HG02885 (cell line): Measurements from ENCODE around the gene B2M.
"Not testable (repeated sequence)": the region's sequence is repeated elsewhere in the genome, so short reads cannot be mapped to it uniquely, and the experiment has no call there.

ENCODE experiments used
- ATAC-seq: cut with Tn5 transposase; IDR thresholded peaks from one replicate; pipeline ENCODE4 v1.9.1; 2021; ENCODE audit warnings: mild to moderate bottlenecking; ENCODE audit not compliant: unreplicated experiment, poor library complexity

B2M gene

GRCh38 chr15:44697014-44697413, 14.3 kb upstream of the B2M start:
- no peak for ATAC-seq

- ATAC-seq: no peak
Observed at GRCh38 chr15:44698641-44699040, 12.7 kb upstream of the B2M start.

DNA sequence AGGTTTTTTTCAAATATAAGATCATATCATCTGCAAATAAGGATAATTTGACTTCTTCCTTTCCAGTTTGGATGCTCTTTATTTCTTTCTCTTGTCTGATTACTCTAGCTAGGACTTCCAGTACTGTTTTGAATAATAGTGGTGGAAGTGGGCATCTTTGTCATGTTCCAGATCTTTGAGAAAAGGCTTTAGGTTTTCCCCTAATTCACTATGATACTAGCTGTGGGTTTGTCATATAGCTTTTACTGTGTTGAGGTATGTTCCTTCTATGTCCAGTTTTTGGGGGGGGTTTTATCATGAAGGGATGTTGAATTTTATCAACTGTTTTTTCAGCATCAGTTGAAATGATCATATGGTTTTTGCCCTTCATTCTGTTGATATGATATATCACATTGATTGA, 10.6 kb upstream of the B2M start:
- not testable (repeated sequence) for ATAC-seq

DNA sequence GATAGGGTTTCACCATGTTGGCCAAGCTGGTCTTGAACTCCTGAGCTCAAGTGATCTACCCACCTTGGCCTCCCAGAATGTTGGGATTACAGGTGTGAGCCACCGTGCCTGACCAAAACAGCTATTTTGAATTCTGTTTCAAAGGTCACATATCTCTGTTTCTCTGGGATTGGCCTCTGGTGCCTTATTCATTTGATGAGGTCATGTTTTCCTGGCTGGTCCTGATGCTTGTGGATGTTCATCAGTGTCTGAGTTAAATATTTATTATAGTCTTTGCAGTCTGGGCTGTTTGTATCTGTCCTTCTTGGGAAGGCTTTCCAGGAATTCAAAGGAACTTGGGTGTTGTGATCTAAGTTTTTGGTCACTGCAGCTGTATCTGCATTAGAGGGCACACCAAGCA, 5.3 kb upstream of the B2M start:
- no peak for ATAC-seq

- ATAC-seq: no peak
Observed at GRCh38 chr15:44706401-44706800, 4.9 kb upstream of the B2M start.

GRCh38 chr15:44706946-44707636, 4.2 kb upstream of the B2M start:
- ATAC-seq: no peak

GRCh38 chr15:44710236-44711095, 851 bp upstream of the B2M start:
- ATAC-seq: peak; percentile 30

DNA sequence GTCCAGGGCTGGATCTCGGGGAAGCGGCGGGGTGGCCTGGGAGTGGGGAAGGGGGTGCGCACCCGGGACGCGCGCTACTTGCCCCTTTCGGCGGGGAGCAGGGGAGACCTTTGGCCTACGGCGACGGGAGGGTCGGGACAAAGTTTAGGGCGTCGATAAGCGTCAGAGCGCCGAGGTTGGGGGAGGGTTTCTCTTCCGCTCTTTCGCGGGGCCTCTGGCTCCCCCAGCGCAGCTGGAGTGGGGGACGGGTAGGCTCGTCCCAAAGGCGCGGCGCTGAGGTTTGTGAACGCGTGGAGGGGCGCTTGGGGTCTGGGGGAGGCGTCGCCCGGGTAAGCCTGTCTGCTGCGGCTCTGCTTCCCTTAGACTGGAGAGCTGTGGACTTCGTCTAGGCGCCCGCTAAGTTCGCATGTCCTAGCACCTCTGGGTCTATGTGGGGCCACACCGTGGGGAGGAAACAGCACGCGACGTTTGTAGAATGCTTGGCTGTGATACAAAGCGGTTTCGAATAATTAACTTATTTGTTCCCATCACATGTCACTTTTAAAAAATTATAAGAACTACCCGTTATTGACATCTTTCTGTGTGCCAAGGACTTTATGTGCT, 527 bp downstream of the B2M start:
- peak; percentile 27 for ATAC-seq

- no peak for ATAC-seq
Observed at GRCh38 chr15:44712346-44713005, 1.2 kb downstream of the B2M start.

DNA sequence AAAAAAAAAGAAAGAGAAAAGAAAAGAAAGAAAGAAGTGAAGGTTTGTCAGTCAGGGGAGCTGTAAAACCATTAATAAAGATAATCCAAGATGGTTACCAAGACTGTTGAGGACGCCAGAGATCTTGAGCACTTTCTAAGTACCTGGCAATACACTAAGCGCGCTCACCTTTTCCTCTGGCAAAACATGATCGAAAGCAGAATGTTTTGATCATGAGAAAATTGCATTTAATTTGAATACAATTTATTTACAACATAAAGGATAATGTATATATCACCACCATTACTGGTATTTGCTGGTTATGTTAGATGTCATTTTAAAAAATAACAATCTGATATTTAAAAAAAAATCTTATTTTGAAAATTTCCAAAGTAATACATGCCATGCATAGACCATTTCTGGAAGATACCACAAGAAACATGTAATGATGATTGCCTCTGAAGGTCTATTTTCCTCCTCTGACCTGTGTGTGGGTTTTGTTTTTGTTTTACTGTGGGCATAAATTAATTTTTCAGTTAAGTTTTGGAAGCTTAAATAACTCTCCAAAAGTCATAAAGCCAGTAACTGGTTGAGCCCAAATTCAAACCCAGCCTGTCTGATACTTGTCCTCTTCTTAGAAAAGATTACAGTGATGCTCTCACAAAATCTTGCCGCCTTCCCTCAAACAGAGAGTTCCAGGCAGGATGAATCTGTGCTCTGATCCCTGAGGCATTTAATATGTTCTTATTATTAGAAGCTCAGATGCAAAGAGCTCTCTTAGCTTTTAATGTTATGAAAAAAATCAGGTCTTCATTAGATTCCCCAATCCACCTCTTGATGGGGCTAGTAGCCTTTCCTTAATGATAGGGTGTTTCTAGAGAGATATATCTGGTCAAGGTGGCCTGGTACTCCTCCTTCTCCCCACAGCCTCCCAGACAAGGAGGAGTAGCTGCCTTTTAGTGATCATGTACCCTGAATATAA, 2.0 kb downstream of the B2M start:
- no peak for ATAC-seq

DNA sequence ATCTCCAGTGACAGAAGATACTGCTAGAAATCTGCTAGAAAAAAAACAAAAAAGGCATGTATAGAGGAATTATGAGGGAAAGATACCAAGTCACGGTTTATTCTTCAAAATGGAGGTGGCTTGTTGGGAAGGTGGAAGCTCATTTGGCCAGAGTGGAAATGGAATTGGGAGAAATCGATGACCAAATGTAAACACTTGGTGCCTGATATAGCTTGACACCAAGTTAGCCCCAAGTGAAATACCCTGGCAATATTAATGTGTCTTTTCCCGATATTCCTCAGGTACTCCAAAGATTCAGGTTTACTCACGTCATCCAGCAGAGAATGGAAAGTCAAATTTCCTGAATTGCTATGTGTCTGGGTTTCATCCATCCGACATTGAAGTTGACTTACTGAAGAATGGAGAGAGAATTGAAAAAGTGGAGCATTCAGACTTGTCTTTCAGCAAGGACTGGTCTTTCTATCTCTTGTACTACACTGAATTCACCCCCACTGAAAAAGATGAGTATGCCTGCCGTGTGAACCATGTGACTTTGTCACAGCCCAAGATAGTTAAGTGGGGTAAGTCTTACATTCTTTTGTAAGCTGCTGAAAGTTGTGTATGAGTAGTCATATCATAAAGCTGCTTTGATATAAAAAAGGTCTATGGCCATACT, 4.0 kb downstream of the B2M start:
- no peak for ATAC-seq

- no peak for ATAC-seq
Observed at GRCh38 chr15:44715797-44716334, 4.5 kb downstream of the B2M start.

DNA sequence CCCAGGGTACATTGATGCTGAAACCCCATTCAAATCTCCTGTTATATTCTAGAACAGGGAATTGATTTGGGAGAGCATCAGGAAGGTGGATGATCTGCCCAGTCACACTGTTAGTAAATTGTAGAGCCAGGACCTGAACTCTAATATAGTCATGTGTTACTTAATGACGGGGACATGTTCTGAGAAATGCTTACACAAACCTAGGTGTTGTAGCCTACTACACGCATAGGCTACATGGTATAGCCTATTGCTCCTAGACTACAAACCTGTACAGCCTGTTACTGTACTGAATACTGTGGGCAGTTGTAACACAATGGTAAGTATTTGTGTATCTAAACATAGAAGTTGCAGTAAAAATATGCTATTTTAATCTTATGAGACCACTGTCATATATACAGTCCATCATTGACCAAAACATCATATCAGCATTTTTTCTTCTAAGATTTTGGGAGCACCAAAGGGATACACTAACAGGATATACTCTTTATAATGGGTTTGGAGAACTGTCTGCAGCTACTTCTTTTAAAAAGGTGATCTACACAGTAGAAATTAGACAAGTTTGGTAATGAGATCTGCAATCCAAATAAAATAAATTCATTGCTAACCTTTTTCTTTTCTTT, 5.8 kb downstream of the B2M start:
- no peak for ATAC-seq

- ATAC-seq: no peak
Observed at GRCh38 chr15:44718180-44718926, 7.0 kb downstream of the B2M start.

- no peak for ATAC-seq
Observed at GRCh38 chr15:44718927-44719292, 7.6 kb downstream of the B2M start.

- ATAC-seq: peak; percentile 61
Observed at GRCh38 chr15:44719293-44719999, 8.1 kb downstream of the B2M start.

DNA sequence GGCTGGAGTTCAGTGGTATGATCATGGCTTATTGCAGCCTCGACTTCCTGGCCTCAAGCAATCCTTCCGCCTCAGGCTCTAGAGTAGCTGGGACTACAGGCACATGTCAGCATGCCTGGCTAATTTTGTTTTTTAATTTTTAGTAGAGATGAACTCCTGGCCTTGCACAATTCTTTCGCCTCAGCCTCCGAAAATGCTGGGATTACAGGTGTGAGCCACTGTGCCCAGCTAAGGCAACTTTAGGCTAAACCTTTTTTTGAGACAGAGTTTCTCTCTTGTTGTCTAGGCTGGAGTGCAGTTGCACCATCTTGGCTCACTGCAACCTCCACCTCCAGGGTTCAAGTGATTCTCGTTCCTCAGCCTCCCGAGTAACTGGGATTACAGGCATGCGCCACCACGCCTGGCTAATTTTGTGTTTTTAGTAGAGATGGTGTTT, 8.7 kb downstream of the B2M start:
- not testable (repeated sequence) for ATAC-seq
